ENCODE data around the gene CALR3.

CALR3 gene

GRCh38 chr19:16435999-16436650 lies 59.8 kb downstream of the CALR3 start:
- no peak overlapping the region for H3K27ac ChIP-seq
- no peak for DNase-seq (ENCODE audit: low read depth, low spot score)

- no peak for DNase-seq (ENCODE audit: low read depth, low spot score)
- no peak overlapping the region for H3K27ac ChIP-seq
Measured at GRCh38 chr19:16435238-16435917, 60.6 kb downstream of the CALR3 start.

GRCh38 chr19:16433986-16434385 lies 62.0 kb downstream of the CALR3 start:
- H3K27ac ChIP-seq = no peak overlapping the region
- no peak for DNase-seq (ENCODE audit: low read depth, low spot score)

- H3K27ac ChIP-seq = no peak overlapping the region
- no peak for DNase-seq (ENCODE audit: low read depth, low spot score)
Measured at GRCh38 chr19:16429759-16430091, 66.2 kb downstream of the CALR3 start.

- H3K27ac ChIP-seq = no peak overlapping the region
- DNase-seq (ENCODE audit: low read depth, low spot score) = peak; percentile 39
Measured at GRCh38 chr19:16429066-16429758, 66.8 kb downstream of the CALR3 start.

All from epithelial cell of prostate (primary cell).